Stimulated activated naive CD8-positive, alpha-beta T cell treated with anti-CD3 and anti-CD28 coated beads, Interleukin-15, amount 100 ng/mL, for 72 hours (primary cell): ENCODE results near the gene POLR2J.
A peak's percentile ranks its signal among the peaks of the same experiment; 100 is the strongest.

Source experiments
- ATAC-seq: fragments of 150-1000 bp; cut with Tn5 transposase; 2 replicates; pipeline ENCODE4 v1.10.0; 2021; ENCODE audit warnings: mild to moderate bottlenecking, moderate library complexity
- DNase-seq, 2 donors: peaks; one replicate each; pipeline ENCODE4 v3.0.0; 2021 to 2022
- H3K27ac Mint-ChIP-seq, 2 donors: one replicate each; pipeline ENCODE4 v1.8.0; 2022; ENCODE audit warnings: mild to moderate bottlenecking in 2 of 2, mixed read lengths in 2 of 2, moderate library complexity in 2 of 2
- H3K27me3 Mint-ChIP-seq: one replicate; pipeline ENCODE4 v1.8.0; 2022; ENCODE audit warnings: mixed read lengths
- H3K4me1 Mint-ChIP-seq: one replicate; pipeline ENCODE4 v1.8.0; 2022; ENCODE audit warnings: mild to moderate bottlenecking, mixed read lengths
- H3K4me3 Mint-ChIP-seq, 2 donors: one replicate each; pipeline ENCODE4 v1.8.0; 2022; ENCODE audit warnings: mild to moderate bottlenecking in 2 of 2, mixed read lengths in 2 of 2, moderate library complexity in 1 of 2
- H3K9me3 Mint-ChIP-seq, 2 donors: one replicate each; pipeline ENCODE4 v1.8.0; 2022; ENCODE audit warnings: mixed read lengths in 2 of 2

The POLR2J gene

GRCh38 chr7:102436118-102436517 is 42.6 kb downstream of the POLR2J start:
- DNase-seq, result no peak
- Mint-ChIP-seq H3K9me3 (no peaks in the 10 kb centered on the region), H3K4me1 (peaks cover 46% of the 10 kb centered on the region), H3K4me3 (no peak overlapping the region), H3K27ac (peak overlapping the region in 1 of 2 donors; percentile 69), H3K27me3 (no peaks in the 10 kb centered on the region)
- no peak for ATAC-seq

GRCh38 chr7:102434039-102434486 is 44.7 kb downstream of the POLR2J start:
- H3K27ac Mint-ChIP-seq, result peak overlapping the region; percentile 89 to 93
- no peaks in the 10 kb centered on the region for H3K9me3 Mint-ChIP-seq
- peak in 1 of 2 donors; percentile 36 for DNase-seq
- peak; percentile 55 for ATAC-seq
- H3K27me3 Mint-ChIP-seq, result no peaks in the 10 kb centered on the region
- peak overlapping the region; percentile 83 to 87 for H3K4me3 Mint-ChIP-seq
- peaks cover 66% of the 10 kb centered on the region for H3K4me1 Mint-ChIP-seq

- peak within 1 kb of the TSS; percentile 83 to 87 for H3K4me3 Mint-ChIP-seq
- H3K27me3 Mint-ChIP-seq, result no peaks in the 10 kb centered on the region
- H3K9me3 Mint-ChIP-seq, result no peaks in the 10 kb centered on the region
- DNase-seq (peak; percentile 82 to 84), ATAC-seq (peak; percentile 75)
- peak within 1 kb of the TSS; percentile 93 for H3K27ac Mint-ChIP-seq
- peaks cover 71% of the 10 kb centered on the region for H3K4me1 Mint-ChIP-seq
These were observed 45.3 kb downstream of the POLR2J start, which contains the start of gene ORAI2 for GRCh38 chr7:102433219-102434038. Gene ORAI2 (plus strand): TSS chr7:102433575. CDS start chr7:102438957, 5,382 bp downstream.

- peak; percentile 27 to 30 for DNase-seq
- peak; percentile 44 for ATAC-seq
These were observed 46.1 kb downstream of the POLR2J start for GRCh38 chr7:102432442-102433218.

GRCh38 chr7:102431617-102432298 is 47.0 kb downstream of the POLR2J start:
- H3K27ac Mint-ChIP-seq, result peak overlapping the region; percentile 80 to 93
- DNase-seq (peak; percentile 34 to 59), ATAC-seq (peak; percentile 46)
- peaks cover 87% of the 10 kb centered on the region for H3K4me1 Mint-ChIP-seq
- H3K27me3 Mint-ChIP-seq, result no peaks in the 10 kb centered on the region
- H3K9me3 Mint-ChIP-seq, result no peaks in the 10 kb centered on the region
- H3K4me3 Mint-ChIP-seq, result peak overlapping the region; percentile 67 to 82

More at GRCh38 chr7:102432442-102433218, 46.1 kb downstream of the POLR2J start:
- peak overlapping the region; percentile 74 to 93 for H3K27ac Mint-ChIP-seq
- peaks cover 79% of the 10 kb centered on the region for H3K4me1 Mint-ChIP-seq
- peak overlapping the region; percentile 67 to 82 for H3K4me3 Mint-ChIP-seq
- no peaks in the 10 kb centered on the region for H3K9me3 Mint-ChIP-seq
- H3K27me3 Mint-ChIP-seq, result no peaks in the 10 kb centered on the region

GRCh38 chr7:102429141-102429899 is 49.4 kb downstream of the POLR2J start:
- H3K27me3 Mint-ChIP-seq, result no peaks in the 10 kb centered on the region
- H3K9me3 Mint-ChIP-seq, result no peaks in the 10 kb centered on the region
- H3K27ac Mint-ChIP-seq, result peak overlapping the region; percentile 74 to 88
- peaks cover 87% of the 10 kb centered on the region for H3K4me1 Mint-ChIP-seq
- no peak for DNase-seq
- ATAC-seq, result no peak
- H3K4me3 Mint-ChIP-seq, result peak overlapping the region in 1 of 2 donors; percentile 2

GRCh38 chr7:102427019-102427405 is 51.7 kb downstream of the POLR2J start:
- Mint-ChIP-seq H3K4me1 (peaks cover 82% of the 10 kb centered on the region), H3K27ac (peak overlapping the region; percentile 98 to 99), H3K27me3 (no peaks in the 10 kb centered on the region), H3K9me3 (no peaks in the 10 kb centered on the region), H3K4me3 (peak overlapping the region; percentile 84 to 93)
- DNase-seq, result no peak
- no peak for ATAC-seq

- peak; percentile 48 to 80 for DNase-seq
- Mint-ChIP-seq H3K4me3 (peak overlapping the region; percentile 84 to 93), H3K9me3 (no peaks in the 10 kb centered on the region), H3K4me1 (peaks cover 78% of the 10 kb centered on the region), H3K27ac (peak overlapping the region; percentile 98 to 99), H3K27me3 (no peaks in the 10 kb centered on the region)
- peak; percentile 85 for ATAC-seq
These were observed 52.3 kb downstream of the POLR2J start for GRCh38 chr7:102426268-102427018.

GRCh38 chr7:102425639-102426267 is 53.0 kb downstream of the POLR2J start:
- no peaks in the 10 kb centered on the region for H3K9me3 Mint-ChIP-seq
- no peaks in the 10 kb centered on the region for H3K27me3 Mint-ChIP-seq
- ATAC-seq (peak; percentile 83), DNase-seq (peak; percentile 74 to 82)
- peak overlapping the region; percentile 84 to 93 for H3K4me3 Mint-ChIP-seq
- H3K27ac Mint-ChIP-seq, result peak overlapping the region; percentile 98 to 99
- peaks cover 78% of the 10 kb centered on the region for H3K4me1 Mint-ChIP-seq

GRCh38 chr7:102424787-102425218 is 53.9 kb downstream of the POLR2J start:
- ATAC-seq (no peak), DNase-seq (no peak)
- Mint-ChIP-seq H3K27ac (peak overlapping the region; percentile 92 to 98), H3K4me1 (peaks cover 79% of the 10 kb centered on the region), H3K27me3 (no peaks in the 10 kb centered on the region), H3K9me3 (no peaks in the 10 kb centered on the region), H3K4me3 (peak overlapping the region; percentile 84 to 93)

- no peak for ATAC-seq
- no peaks in the 10 kb centered on the region for H3K9me3 Mint-ChIP-seq
- no peaks in the 10 kb centered on the region for H3K27me3 Mint-ChIP-seq
- peaks cover 78% of the 10 kb centered on the region for H3K4me1 Mint-ChIP-seq
- H3K4me3 Mint-ChIP-seq, result peak overlapping the region in 1 of 2 donors; percentile 50
- no peak for DNase-seq
- H3K27ac Mint-ChIP-seq, result peak overlapping the region in 1 of 2 donors; percentile 92
These were observed 54.6 kb downstream of the POLR2J start for GRCh38 chr7:102424129-102424551.
